ENCODE data around the gene CCDC177. TPM values are rescaled to one million over a fixed set of nuclear protein-coding genes. Genes with fewer than 3 reads are reported as not detected.
A peak's percentile ranks its signal among the peaks of the same experiment; 100 is the strongest.

CCDC177 gene
- total RNA-seq, 8 experiments from 2014 or later = 0.24 to 4.3 (median 3.5) TPM; not detected in 1

DNA sequence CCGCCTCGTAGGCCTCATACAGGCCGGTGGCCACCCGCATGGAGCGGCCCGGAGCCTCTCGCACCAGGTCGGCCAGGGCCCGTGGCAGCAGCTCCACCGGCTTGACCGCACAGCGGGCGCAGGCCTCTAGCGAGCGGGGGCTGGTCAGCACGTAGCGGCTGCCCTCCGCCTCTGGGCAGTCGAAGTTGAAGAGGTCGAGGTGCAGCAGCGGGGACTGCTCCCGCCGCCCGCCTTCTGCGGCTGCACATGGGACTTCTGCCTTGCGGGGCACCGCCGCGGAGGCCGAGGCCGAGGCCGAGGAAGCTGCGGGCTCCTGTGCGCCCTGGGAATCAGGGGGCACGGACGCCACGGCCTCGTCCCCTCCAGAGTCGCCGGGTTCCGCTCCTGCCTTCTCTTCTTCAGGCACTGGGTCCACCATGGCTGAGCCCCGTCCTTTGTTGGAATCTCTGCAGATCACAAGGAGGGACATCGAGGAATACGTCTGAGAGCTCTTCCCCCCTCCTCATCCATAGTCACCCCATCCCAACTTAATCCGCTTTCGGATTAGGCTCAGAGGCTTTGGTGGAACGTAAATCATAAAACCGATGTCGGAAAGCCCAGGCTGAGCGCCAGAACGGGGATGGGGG lies 1.4 kb downstream of the CCDC177 start:
- H3K27ac ChIP-seq = peak overlapping the region; percentile 70
- H3K4me1 ChIP-seq (replicated peaks in 1 of 2) = peaks cover 23 to 24% of the 10 kb centered on the region in 2 donors
- peak overlapping the region; percentile 48 to 68 (median 57) for H3K4me3 ChIP-seq
- peak in 1 of 8 experiments; percentile 2 for ATAC-seq (replicated peaks in 6 of 8)
- in situ Hi-C loops (cut with MboI; ENCODE audit: low pct_unique_long_range_greater_than_20kb in 2 of 9, low sequenced_read_pairs in 9 of 9, unreplicated experiment in 9 of 9) = no loop called here
- WGBS, 10 experiments = 0 to 75% (median 20%) methylated on average over 1 to 26 of the region's 51 CpGs; no CpG with 5 or more reads in 4 of the 10 experiments

GRCh38 chr14:69572841-69573135 lies 1.9 kb downstream of the CCDC177 start:
- 80% methylated on average over 2 of the region's 40 CpGs; no CpG with 5 or more reads in 9 of the 10 experiments for WGBS, 10 experiments
- in situ Hi-C loops (cut with MboI; ENCODE audit: low pct_unique_long_range_greater_than_20kb in 2 of 9, low sequenced_read_pairs in 9 of 9, unreplicated experiment in 9 of 9) = no loop called here
- Histone ChIP-seq H3K27ac (no peak overlapping the region), H3K4me1 (replicated peaks in 1 of 2) (peaks cover 23 to 24% of the 10 kb centered on the region in 2 donors), H3K4me3 (no peak overlapping the region)
- peak in 1 of 8 experiments; percentile 2 for ATAC-seq (replicated peaks in 6 of 8)

DNA sequence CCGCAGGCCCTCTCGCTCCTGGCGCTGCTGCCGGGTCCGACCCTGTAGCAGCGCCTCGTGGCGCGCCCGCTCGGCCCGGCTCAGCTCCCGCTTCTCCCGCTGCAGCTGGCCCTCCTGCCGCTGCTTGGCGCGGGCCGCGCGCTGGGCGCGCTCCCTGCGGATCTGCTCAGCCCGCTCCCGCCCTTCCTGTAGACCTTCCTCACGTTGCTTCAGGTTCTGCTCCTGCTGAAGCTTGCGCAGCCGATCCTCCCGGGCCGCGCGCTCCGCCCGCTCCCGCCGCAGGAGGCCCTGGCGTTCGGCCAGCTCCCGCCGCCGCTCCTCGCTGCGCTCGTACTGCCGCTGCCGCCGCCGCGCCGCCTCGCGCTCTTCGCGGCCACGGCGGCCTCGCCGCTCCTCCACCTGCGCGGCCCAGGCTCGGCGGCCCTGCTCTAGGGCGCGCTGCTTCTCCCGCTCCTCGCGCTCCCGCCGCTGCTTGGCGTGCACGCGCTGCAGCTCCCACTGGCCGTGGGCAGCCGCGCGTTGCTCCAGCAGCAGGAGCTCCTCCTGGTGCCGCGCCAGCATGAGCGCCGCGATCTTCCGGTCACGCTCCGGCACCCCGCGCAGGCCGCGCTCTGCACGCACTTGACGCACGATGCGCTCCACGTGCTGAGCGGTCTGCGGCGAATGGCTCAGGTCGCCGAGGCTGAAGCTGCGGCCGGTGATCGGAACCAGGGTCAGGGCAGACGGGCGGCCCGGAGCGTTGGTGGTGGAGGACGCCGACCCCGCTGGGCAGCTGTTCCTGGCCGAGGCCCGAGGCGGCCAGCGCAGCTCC lies 2.4 kb downstream of the CCDC177 start:
- H3K4me1 ChIP-seq (replicated peaks in 1 of 2) = peaks cover 23 to 24% of the 10 kb centered on the region in 2 donors

GRCh38 chr14:69571449-69572029 lies 3.1 kb downstream of the CCDC177 start:
- Histone ChIP-seq H3K4me1 (replicated peaks in 1 of 2) (peaks cover 23 to 24% of the 10 kb centered on the region in 2 donors), H3K27ac (no peak overlapping the region), H3K4me3 (peak overlapping the region in 4 of 5 donors; percentile 12 to 22 (median 19))
- 0 to 100% (median 30%) methylated on average over 1 to 18 of the region's 62 CpGs; no CpG with 5 or more reads in 1 of the 10 experiments for WGBS, 10 experiments
- in situ Hi-C loops (cut with MboI; ENCODE audit: low pct_unique_long_range_greater_than_20kb in 2 of 9, low sequenced_read_pairs in 9 of 9, unreplicated experiment in 9 of 9) = no loop called here
- ATAC-seq (replicated peaks in 6 of 8) = no peak

More for the DNA sequence above, 2.4 kb downstream of the CCDC177 start:
- ATAC-seq (replicated peaks in 6 of 8) = peak in 6 of 8 experiments; percentile 24 to 56 (median 48)
- 3 to 62% (median 41%) methylated on average over 7 to 52 of the region's 112 CpGs; no CpG with 5 or more reads in 6 of the 10 experiments for WGBS, 10 experiments
- Histone ChIP-seq H3K4me3 (peak overlapping the region in 4 of 5 donors; percentile 12 to 22 (median 19)), H3K27ac (peak overlapping the region; percentile 11 to 12)
- in situ Hi-C loops (cut with MboI; ENCODE audit: low pct_unique_long_range_greater_than_20kb in 2 of 9, low sequenced_read_pairs in 9 of 9, unreplicated experiment in 9 of 9) = no loop called here

DNA sequence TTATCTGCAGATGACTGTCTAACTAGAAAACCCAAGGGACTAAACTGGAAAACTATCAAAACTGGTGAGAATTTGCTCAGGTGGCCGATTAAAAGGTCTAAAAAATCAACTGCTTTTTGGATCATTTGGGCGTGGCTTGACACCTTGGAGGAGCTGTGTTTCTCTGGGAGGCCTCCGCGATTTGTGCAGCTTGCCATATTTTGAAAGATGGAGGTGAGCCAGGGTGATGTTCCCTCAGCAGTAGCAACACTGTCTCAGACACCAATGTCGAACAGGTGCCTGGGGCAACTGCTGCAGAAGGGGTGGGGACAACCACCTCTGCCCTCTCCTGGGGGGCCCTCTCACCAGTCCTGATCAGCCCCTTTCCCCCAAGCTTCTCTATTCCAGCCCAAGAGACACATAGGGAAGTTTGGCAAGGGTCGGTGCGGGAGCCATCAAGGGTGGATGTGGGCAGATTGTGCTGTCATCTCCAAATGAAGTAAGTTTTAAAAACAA lies 3.8 kb downstream of the CCDC177 start:
- peaks cover 23 to 24% of the 10 kb centered on the region in 2 donors for H3K4me1 ChIP-seq (replicated peaks in 1 of 2)
- no peak overlapping the region for H3K27ac ChIP-seq
- in situ Hi-C loops (cut with MboI; ENCODE audit: low pct_unique_long_range_greater_than_20kb in 2 of 9, low sequenced_read_pairs in 9 of 9, unreplicated experiment in 9 of 9) = no loop called here
- ATAC-seq (replicated peaks in 6 of 8) = no peak
- H3K4me3 ChIP-seq = no peak overlapping the region
- WGBS, 10 experiments = 10 to 93% (median 87%) methylated on average over 2 to 4 of the region's 7 CpGs; no CpG with 5 or more reads in 4 of the 10 experiments

DNA sequence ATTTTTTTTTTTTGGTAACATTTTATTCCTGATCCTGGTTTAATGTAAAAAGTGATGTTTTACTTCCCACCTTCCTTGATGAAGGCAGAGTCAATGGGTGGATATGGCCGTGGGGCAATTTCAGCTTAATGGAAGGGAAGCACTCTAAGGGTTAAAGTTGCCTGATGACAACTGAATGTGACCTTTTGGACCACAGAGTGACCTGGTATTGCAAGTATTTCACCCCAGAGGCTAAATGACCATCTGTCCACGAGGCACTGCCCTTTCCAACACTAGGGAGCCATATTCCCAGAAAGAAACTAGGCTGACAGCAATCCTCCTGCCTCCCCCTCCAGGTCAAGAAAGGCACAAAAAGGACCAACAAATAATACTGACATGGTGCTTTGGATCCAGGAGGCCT lies 4.8 kb downstream of the CCDC177 start:
- WGBS, 10 experiments = 0 to 79% (median 36%) methylated on average over 1 to 2 of the region's 2 CpGs; no CpG with 5 or more reads in 2 of the 10 experiments
- H3K27ac ChIP-seq = no peak overlapping the region
- in situ Hi-C loops (cut with MboI; ENCODE audit: low pct_unique_long_range_greater_than_20kb in 2 of 9, low sequenced_read_pairs in 9 of 9, unreplicated experiment in 9 of 9) = no loop called here
- peaks cover 22 to 23% of the 10 kb centered on the region in 2 donors for H3K4me1 ChIP-seq (replicated peaks in 1 of 2)
- no peak for ATAC-seq (replicated peaks in 6 of 8)
- H3K4me3 ChIP-seq = no peak overlapping the region

- in situ Hi-C loops (cut with MboI; ENCODE audit: low pct_unique_long_range_greater_than_20kb in 2 of 9, low sequenced_read_pairs in 9 of 9, unreplicated experiment in 9 of 9) = no loop called here
- 29 to 96% (median 80%) methylated on average over 1 to 5 of the region's 5 CpGs; no CpG with 5 or more reads in 1 of the 10 experiments for WGBS, 10 experiments
- ATAC-seq (replicated peaks in 6 of 8) = no peak
Measured at GRCh38 chr14:69567563-69567962, 7.1 kb downstream of the CCDC177 start.

GRCh38 chr14:69561893-69562292 lies 12.8 kb downstream of the CCDC177 start:
- in situ Hi-C loops (cut with MboI; ENCODE audit: low pct_unique_long_range_greater_than_20kb in 2 of 9, low sequenced_read_pairs in 9 of 9, unreplicated experiment in 9 of 9) = no loop called here

More at GRCh38 chr14:69567563-69567962, 7.1 kb downstream of the CCDC177 start:
- Histone ChIP-seq H3K27ac (no peak overlapping the region), H3K4me3 (no peak overlapping the region), H3K4me1 (replicated peaks in 1 of 2) (peaks cover 13 to 15% of the 10 kb centered on the region in 2 donors)

DNA sequence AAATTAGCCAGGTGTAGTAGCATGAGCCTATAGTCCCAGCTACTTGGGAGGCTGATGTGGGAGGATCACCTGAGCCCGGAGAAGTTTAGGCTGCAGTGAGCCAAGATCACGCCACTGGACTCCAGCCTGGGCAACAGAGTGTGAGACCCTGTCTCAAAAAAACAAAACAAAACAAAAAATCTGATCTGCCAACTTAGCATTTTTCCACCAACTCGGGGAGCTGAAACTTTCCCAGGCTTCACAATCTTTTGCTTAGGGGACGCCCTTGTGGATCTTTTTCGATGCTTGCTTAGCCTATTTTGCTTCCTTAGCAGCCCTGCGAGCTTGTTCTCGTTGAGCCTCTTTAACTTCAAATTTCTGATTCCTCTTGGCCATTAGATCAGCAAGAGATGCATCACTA lies 13.8 kb downstream of the CCDC177 start:
- ATAC-seq (replicated peaks in 6 of 8) = no peak
- in situ Hi-C loops (cut with MboI; ENCODE audit: low pct_unique_long_range_greater_than_20kb in 2 of 9, low sequenced_read_pairs in 9 of 9, unreplicated experiment in 9 of 9) = no loop called here
- WGBS, 10 experiments = 72 to 94% (median 89%) methylated on average over 3 to 5 of the region's 7 CpGs; no CpG with 5 or more reads in 5 of the 10 experiments
- Histone ChIP-seq H3K4me1 (replicated peaks in 1 of 2) (peaks cover 19 to 25% of the 10 kb centered on the region in 2 donors), H3K4me3 (no peak overlapping the region), H3K27ac (no peak overlapping the region)

More at GRCh38 chr14:69561893-69562292, 12.8 kb downstream of the CCDC177 start:
- no peak for ATAC-seq (replicated peaks in 6 of 8)
- Histone ChIP-seq H3K4me3 (no peak overlapping the region), H3K27ac (no peak overlapping the region), H3K4me1 (replicated peaks in 1 of 2) (peaks cover 19 to 25% of the 10 kb centered on the region in 2 donors)

GRCh38 chr14:69559581-69560011 lies 15.1 kb downstream of the CCDC177 start:
- Histone ChIP-seq H3K4me1 (replicated peaks in 1 of 2) (peaks cover 19 to 25% of the 10 kb centered on the region in 2 donors), H3K4me3 (no peak overlapping the region), H3K27ac (peak overlapping the region; percentile 11 to 23)
- WGBS, 10 experiments = 7 to 71% (median 20%) methylated on average over 1 to 6 of the region's 6 CpGs; no CpG with 5 or more reads in 2 of the 10 experiments
- in situ Hi-C loops (cut with MboI; ENCODE audit: low pct_unique_long_range_greater_than_20kb in 2 of 9, low sequenced_read_pairs in 9 of 9, unreplicated experiment in 9 of 9) = no loop called here
- peak; percentile 60 to 98 (median 96) for ATAC-seq (replicated peaks in 6 of 8)

- Histone ChIP-seq H3K4me1 (replicated peaks in 1 of 2) (peaks cover 19 to 25% of the 10 kb centered on the region in 2 donors), H3K27ac (peak overlapping the region; percentile 11 to 23), H3K4me3 (no peak overlapping the region)
- no peak for ATAC-seq (replicated peaks in 6 of 8)
- in situ Hi-C loops (cut with MboI; ENCODE audit: low pct_unique_long_range_greater_than_20kb in 2 of 9, low sequenced_read_pairs in 9 of 9, unreplicated experiment in 9 of 9) = no loop called here
- WGBS, 10 experiments = 57 to 100% (median 83%) methylated on average over 1 to 4 of the region's 4 CpGs; no CpG with 5 or more reads in 2 of the 10 experiments
Measured at GRCh38 chr14:69558774-69559173, 15.9 kb downstream of the CCDC177 start.

DNA sequence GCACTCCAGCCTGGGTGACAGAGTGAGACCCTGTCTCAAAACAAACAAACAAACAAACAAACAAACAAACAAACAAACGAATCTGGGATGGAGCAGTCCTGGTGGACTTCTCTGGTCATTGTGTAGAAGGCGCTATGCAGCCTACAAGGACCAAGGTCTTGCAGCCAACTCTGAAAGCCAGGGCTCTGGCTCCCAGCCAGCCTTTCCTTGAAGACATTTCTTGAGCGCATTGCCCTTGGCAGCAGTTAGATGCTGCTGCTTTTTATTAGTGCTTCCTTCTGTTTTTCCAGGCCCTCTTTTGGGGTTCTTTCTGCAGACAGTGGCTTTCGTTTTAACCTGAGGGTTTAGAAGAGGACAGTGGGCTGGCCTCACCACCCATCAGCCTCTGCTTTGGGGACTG lies 20.2 kb downstream of the CCDC177 start:
- Histone ChIP-seq H3K27ac (no peak overlapping the region), H3K4me3 (no peak overlapping the region), H3K4me1 (replicated peaks in 1 of 2) (peaks cover 7 to 14% of the 10 kb centered on the region in 2 donors)
- 75 to 100% (median 89%) methylated on average over 2 to 3 of the region's 4 CpGs; no CpG with 5 or more reads in 7 of the 10 experiments for WGBS, 10 experiments
- in situ Hi-C loops (cut with MboI; ENCODE audit: low pct_unique_long_range_greater_than_20kb in 2 of 9, low sequenced_read_pairs in 9 of 9, unreplicated experiment in 9 of 9) = no loop called here
- no peak for ATAC-seq (replicated peaks in 6 of 8)
